Astrocyte (in vitro differentiated cells and primary cell): ENCODE data around the gene FLYWCH1. TPM values are rescaled to one million over a fixed set of nuclear protein-coding genes. Genes with fewer than 3 reads are reported as not detected.
"Not testable (repeated sequence)": the region's sequence is repeated elsewhere in the genome, so short reads cannot be mapped to it uniquely, and the experiment has no call there.

Experiments
- DNase-seq: peaks from one replicate; pipeline ENCODE4 v3.0.0-alpha.2; 2010; ENCODE audit warnings: low read depth
- FAIRE-seq: peaks from 2 replicates; lab custom pipeline; 2011; peaks lifted over from hg19 to GRCh38; lab: Jason Lieb, UNC
- H2AFZ ChIP-seq: 2 replicates; pipeline ENCODE4 v1.6.0; 2012; ENCODE audit warnings: low read depth, low read length, inconsistent platforms
- H3K27ac ChIP-seq: 2 replicates; pipeline ENCODE4 v1.5.1; 2011; ENCODE audit warnings: low read depth, low read length, inconsistent platforms
- H3K27me3 ChIP-seq: 2 replicates; pipeline ENCODE4 v1.6.0; 2011; ENCODE audit warnings: low read length, inconsistent platforms; ENCODE audit not compliant: insufficient read depth
- H3K36me3 ChIP-seq: 2 replicates; pipeline ENCODE4 v1.5.1; 2011; ENCODE audit warnings: low read length, inconsistent platforms; ENCODE audit not compliant: insufficient read depth
- H3K4me1 ChIP-seq: 2 replicates; pipeline ENCODE4 v1.5.1; 2011; ENCODE audit warnings: low read length, inconsistent platforms; ENCODE audit not compliant: insufficient read depth
- H3K4me2 ChIP-seq: 2 replicates; pipeline ENCODE4 v1.6.0; 2012; ENCODE audit warnings: low read length, inconsistent platforms
- H3K4me3 ChIP-seq: 2 replicates; pipeline ENCODE4 v1.5.1; 2011; ENCODE audit warnings: low read depth, mild to moderate bottlenecking, low read length, inconsistent platforms; ENCODE audit not compliant: insufficient read depth
- H3K79me2 ChIP-seq: 2 replicates; pipeline ENCODE4 v1.6.0; 2012; ENCODE audit warnings: mild to moderate bottlenecking, low read length, inconsistent platforms; ENCODE audit not compliant: insufficient read depth
- H3K9ac ChIP-seq: 2 replicates; pipeline ENCODE4 v1.6.0; 2012; ENCODE audit warnings: mild to moderate bottlenecking, low read length, inconsistent platforms
- H3K9me3 ChIP-seq: 2 replicates; pipeline ENCODE4 v1.5.1; 2012; ENCODE audit warnings: low read depth, mild to moderate bottlenecking, low read length, inconsistent platforms; ENCODE audit not compliant: insufficient read depth
- H4K20me1 ChIP-seq: 2 replicates; pipeline ENCODE4 v1.6.0; 2012; ENCODE audit warnings: low read length, inconsistent platforms; ENCODE audit not compliant: insufficient read depth
- H3K27ac Mint-ChIP-seq: one replicate; pipeline ENCODE4 v1.8.0; 2021; ENCODE audit warnings: mild to moderate bottlenecking, mixed read lengths; ENCODE audit not compliant: unreplicated experiment
- H3K27me3 Mint-ChIP-seq: one replicate; pipeline ENCODE4 v1.8.0; 2021; ENCODE audit warnings: low read depth, mixed read lengths; ENCODE audit not compliant: unreplicated experiment
- H3K36me3 Mint-ChIP-seq: one replicate; pipeline ENCODE4 v1.8.0; 2021; ENCODE audit warnings: low read depth, mixed read lengths; ENCODE audit not compliant: unreplicated experiment
- H3K4me1 Mint-ChIP-seq: one replicate; pipeline ENCODE4 v1.8.0; 2021; ENCODE audit warnings: low read depth, mixed read lengths; ENCODE audit not compliant: unreplicated experiment
- H3K4me3 Mint-ChIP-seq: one replicate; pipeline ENCODE4 v1.8.0; 2021; ENCODE audit warnings: mild to moderate bottlenecking, moderate library complexity, mixed read lengths; ENCODE audit not compliant: unreplicated experiment
- H3K9me3 Mint-ChIP-seq: one replicate; pipeline ENCODE4 v1.8.0; 2021; ENCODE audit warnings: mild to moderate bottlenecking, mixed read lengths; ENCODE audit not compliant: unreplicated experiment
- CTCF ChIP-seq: IDR thresholded peaks from 2 replicates; pipeline ENCODE4 v1.5.1; 2011; ENCODE audit warnings: low read depth, mild to moderate bottlenecking, inconsistent platforms, low read length, moderate library complexity; ENCODE audit not compliant: insufficient read depth
- EZH2 ChIP-seq: IDR thresholded peaks from 2 replicates; pipeline ENCODE4 v1.6.1; 2012; ENCODE audit warnings: mild to moderate bottlenecking, low read length, inconsistent platforms; ENCODE audit not compliant: insufficient read depth
- total RNA-seq: library from RNA; stranded (reverse); gene quantifications from 2 replicates; pipeline ENCODE4 v1.2.1, GENCODE V29; 2021

FLYWCH1 gene
- total RNA-seq, 1 donor from 2014 or later, result 58.9 TPM

GRCh38 chr16:2925951-2926649, 14.4 kb downstream of the FLYWCH1 start:
- Histone ChIP-seq H4K20me1 (peaks cover 37% of the 10 kb centered on the region), H3K36me3 (peaks cover 9% of the 10 kb centered on the region), H3K4me3 (no peak overlapping the region), H3K9me3 (no peaks in the 10 kb centered on the region), H3K4me1 (peaks cover 6% of the 10 kb centered on the region), H3K79me2 (peaks cover 17% of the 10 kb centered on the region), H3K9ac (no peak overlapping the region), H3K27me3 (no peaks in the 10 kb centered on the region), H3K4me2 (no peak overlapping the region), H3K27ac (no peak overlapping the region), H2AFZ (no peak overlapping the region)
- DNase-seq (no peak), FAIRE-seq (no peak)
- no peak overlapping the region for H3K4me3 Mint-ChIP-seq
- H3K9me3 Mint-ChIP-seq, result peaks cover 11% of the 10 kb centered on the region
- peaks cover 21% of the 10 kb centered on the region for H3K36me3 Mint-ChIP-seq
- no peaks in the 10 kb centered on the region for H3K27me3 Mint-ChIP-seq
- H3K27ac Mint-ChIP-seq, result no peak overlapping the region
- H3K4me1 Mint-ChIP-seq, result no peaks in the 10 kb centered on the region
- TF ChIP-seq CTCF (no peak), EZH2 (no peak)

- Histone ChIP-seq H3K36me3 (peaks cover 9% of the 10 kb centered on the region), H3K27ac (no peak overlapping the region), H3K4me1 (peaks cover 6% of the 10 kb centered on the region), H3K4me2 (peak overlapping the region; percentile 63), H3K4me3 (no peak overlapping the region), H3K27me3 (no peaks in the 10 kb centered on the region), H3K9me3 (no peaks in the 10 kb centered on the region), H3K9ac (no peak overlapping the region), H3K79me2 (peaks cover 17% of the 10 kb centered on the region), H4K20me1 (peaks cover 37% of the 10 kb centered on the region), H2AFZ (peak overlapping the region; percentile 16)
- Mint-ChIP-seq H3K9me3 (peaks cover 11% of the 10 kb centered on the region), H3K4me1 (no peaks in the 10 kb centered on the region), H3K27ac (no peak overlapping the region), H3K27me3 (no peaks in the 10 kb centered on the region), H3K36me3 (peaks cover 21% of the 10 kb centered on the region), H3K4me3 (no peak overlapping the region)
- TF ChIP-seq EZH2 (no peak), CTCF (no peak)
- FAIRE-seq, result no peak
- DNase-seq, result no peak
Observed at GRCh38 chr16:2926650-2926999, 14.9 kb downstream of the FLYWCH1 start.

- Histone ChIP-seq H3K27me3 (no peaks in the 10 kb centered on the region), H3K27ac (no peak overlapping the region), H3K36me3 (peaks cover 8% of the 10 kb centered on the region), H2AFZ (peak overlapping the region; percentile 16), H3K4me3 (no peak overlapping the region), H3K79me2 (peaks cover 16% of the 10 kb centered on the region), H3K9me3 (no peaks in the 10 kb centered on the region), H4K20me1 (peaks cover 32% of the 10 kb centered on the region), H3K4me2 (peak overlapping the region; percentile 63), H3K4me1 (peaks cover 6% of the 10 kb centered on the region), H3K9ac (no peak overlapping the region)
- Mint-ChIP-seq H3K27me3 (no peaks in the 10 kb centered on the region), H3K4me1 (no peaks in the 10 kb centered on the region), H3K36me3 (peaks cover 20% of the 10 kb centered on the region), H3K27ac (no peak overlapping the region), H3K9me3 (peaks cover 11% of the 10 kb centered on the region), H3K4me3 (no peak overlapping the region)
- FAIRE-seq (peak; percentile 80), DNase-seq (peak; percentile 67)
- TF ChIP-seq CTCF (peak; percentile 91), EZH2 (no peak)
Observed at GRCh38 chr16:2927010-2927646, 15.4 kb downstream of the FLYWCH1 start.

- H3K9me3 ChIP-seq, DNase-seq, FAIRE-seq, H2AFZ ChIP-seq, H3K4me2 ChIP-seq, H3K27me3 ChIP-seq, H3K4me3 ChIP-seq, H3K27me3 Mint-ChIP-seq, H3K4me3 Mint-ChIP-seq, H3K4me1 ChIP-seq, H3K27ac ChIP-seq, H3K36me3 ChIP-seq, H3K4me1 Mint-ChIP-seq, H3K27ac Mint-ChIP-seq, H3K9ac ChIP-seq, H3K79me2 ChIP-seq: not testable (repeated sequence)
- peaks cover 35% of the 10 kb centered on the region for H4K20me1 ChIP-seq
- peaks cover 13% of the 10 kb centered on the region for H3K36me3 Mint-ChIP-seq
- peaks cover 11% of the 10 kb centered on the region for H3K9me3 Mint-ChIP-seq
Observed at GRCh38 chr16:2928151-2928550, 16.4 kb downstream of the FLYWCH1 start.
